Common myeloid progenitor, CD34-positive (primary cell): ENCODE results near the gene SERINC5.
A peak's percentile ranks its signal among the peaks of the same experiment; 100 is the strongest.

Experiments used
- CTCF ChIA-PET: fragments of 350-600 bp; sonication (Branson Sonifier 250); formaldehyde crosslinking; loops from one replicate; lab custom pipeline; 2021; ENCODE audit warnings: antibody characterized with exemption; lab: Charles Lee
- POLR2A ChIA-PET: fragments of 350-600 bp; sonication (Branson Sonifier 250); formaldehyde crosslinking; loops from one replicate; lab custom pipeline; 2021; ENCODE audit warnings: antibody characterized with exemption; lab: Charles Lee
- DNase-seq, 3 donors: peaks; one replicate each; pipeline versions ENCODE4 v3.0.0 to v3.0.0-alpha.2; 2013
- H3K27ac ChIP-seq, 2 experiments: 1 replicate in 1 of 2; 2 replicates in 1 of 2; pipeline ENCODE4 v1.7.0; 2013; ENCODE audit warnings: inconsistent platforms in 2 of 2, low read length in 2 of 2, mild to moderate bottlenecking in 2 of 2, low read depth in 1 of 2, moderate library complexity in 1 of 2; ENCODE audit not compliant: severe bottlenecking in 2 of 2, insufficient read depth in 1 of 2, poor library complexity in 1 of 2
- H3K27me3 ChIP-seq, 5 experiments: replicated peaks in 2 of 5; 1 replicate in 3 of 5; 2 replicates in 2 of 5; pipeline versions ENCODE4 v1.6.1 to v1.7.0; 2013; ENCODE audit warnings: low read length in 4 of 5, mild to moderate bottlenecking in 2 of 5, moderate library complexity in 2 of 5, inconsistent platforms in 1 of 5; ENCODE audit not compliant: insufficient read depth in 5 of 5, control insufficient read depth in 4 of 5
- H3K36me3 ChIP-seq, 4 experiments: 1 replicate in 2 of 4; 2 replicates in 2 of 4; pipeline versions ENCODE4 v1.6.1 to v1.7.0; 2013; ENCODE audit warnings: low read length in 3 of 4, control low read depth in 1 of 4, mild to moderate bottlenecking in 1 of 4; ENCODE audit not compliant: control insufficient read depth in 4 of 4, insufficient read depth in 4 of 4
- H3K4me1 ChIP-seq, 4 experiments: 1 replicate in 3 of 4; 2 replicates in 1 of 4; pipeline versions ENCODE4 v1.6.1 to v1.7.1; 2013; ENCODE audit warnings: low read length in 3 of 4, mild to moderate bottlenecking in 3 of 4, control low read depth in 1 of 4, inconsistent platforms in 1 of 4, moderate library complexity in 1 of 4; ENCODE audit not compliant: control insufficient read depth in 4 of 4, insufficient read depth in 4 of 4; ENCODE audit errors: control extremely low read depth in 1 of 4
- H3K4me3 ChIP-seq, 7 experiments: 1 replicate in 4 of 7; 2 replicates in 3 of 7; pipeline versions ENCODE4 v1.5.1 to v1.7.0; 2013; ENCODE audit warnings: mild to moderate bottlenecking in 7 of 7, low read length in 6 of 7, moderate library complexity in 6 of 7, inconsistent platforms in 2 of 7, low read depth in 2 of 7, control low read depth in 1 of 7; ENCODE audit not compliant: insufficient read depth in 4 of 7, control insufficient read depth in 1 of 7; ENCODE audit errors: extremely low read depth in 1 of 7
- H3K9me3 ChIP-seq, 5 experiments: 1 replicate in 4 of 5; 2 replicates in 1 of 5; pipeline versions ENCODE4 v1.6.1 to v1.7.1; 2013; ENCODE audit warnings: low read length in 4 of 5, mild to moderate bottlenecking in 2 of 5, inconsistent platforms in 1 of 5, low read depth in 1 of 5, moderate library complexity in 1 of 5; ENCODE audit not compliant: control insufficient read depth in 4 of 5, insufficient read depth in 2 of 5; ENCODE audit errors: control extremely low read depth in 1 of 5
- WGBS: methylation state at CpG from one replicate; pipeline ENCODE4 v1.1.5; 2013; ENCODE audit not compliant: insufficient coverage; 5-methylcytosine and 5-hydroxymethylcytosine counted together

Gene SERINC5

GRCh38 chr5:80082731-80083100 is 173.1 kb downstream of the SERINC5 start:
- Histone ChIP-seq H3K36me3 (no peaks in the 10 kb centered on the region), H3K27ac (no peak overlapping the region), H3K4me1 (peaks cover 0 to 8% (median 5%) of the 10 kb centered on the region in 4 experiments), H3K4me3 (peak overlapping the region in 4 of 7 experiments; percentile 11 to 74 (median 50)), H3K9me3 (no peaks in the 10 kb centered on the region), H3K27me3 (no peaks in the 10 kb centered on the region)
- POLR2A ChIA-PET, result no interaction called here
- CTCF ChIA-PET, result interaction anchor here (0.6 to 2.6 kb wide), 16 partner anchors 10 to 1061 kb away, joined by 3 to 14 read pairs (median 4); no protein-coding TSS in a partner anchor
- DNase-seq, result peak; percentile 55 to 82 (median 78)
- WGBS, result 4% methylated on average over 16 of the region's 16 CpGs

GRCh38 chr5:80082281-80082680 is 173.6 kb downstream of the SERINC5 start:
- no peaks in the 10 kb centered on the region for H3K27me3 ChIP-seq
- no peaks in the 10 kb centered on the region for H3K36me3 ChIP-seq
- POLR2A ChIA-PET, result no interaction called here

GRCh38 chr5:80078921-80079320 is 176.9 kb downstream of the SERINC5 start:
- Histone ChIP-seq H3K4me3 (no peak overlapping the region), H3K36me3 (no peaks in the 10 kb centered on the region), H3K27me3 (no peaks in the 10 kb centered on the region), H3K27ac (no peak overlapping the region), H3K9me3 (no peaks in the 10 kb centered on the region), H3K4me1 (peaks cover 0 to 8% (median 5%) of the 10 kb centered on the region in 4 experiments)
- peak in 2 of 3 donors; percentile 23 to 48 for DNase-seq
- CTCF ChIA-PET, result interaction anchor here (0.8 kb wide), 1 partner anchor 231 kb away, joined by 3 read pairs; no protein-coding TSS in a partner anchor
- POLR2A ChIA-PET, result interaction anchor here (0.5 kb wide), 1 partner anchor 15 kb away, joined by 3 read pairs; no protein-coding TSS in a partner anchor
- WGBS, result 83% methylated on average over 2 of the region's 4 CpGs

More at GRCh38 chr5:80082281-80082680, 173.6 kb downstream of the SERINC5 start:
- no peak overlapping the region for H3K27ac ChIP-seq
- peaks cover 0 to 8% (median 5%) of the 10 kb centered on the region in 4 experiments for H3K4me1 ChIP-seq
- 98% methylated on average over 15 of the region's 15 CpGs for WGBS
- peak overlapping the region in 3 of 7 experiments; percentile 16 to 74 (median 62) for H3K4me3 ChIP-seq
- DNase-seq, result no peak
- CTCF ChIA-PET, result no interaction called here
- H3K9me3 ChIP-seq, result no peaks in the 10 kb centered on the region

GRCh38 chr5:80077051-80077714 is 178.7 kb downstream of the SERINC5 start:
- POLR2A ChIA-PET, result no interaction called here
- DNase-seq, result no peak
- 100% methylated on average over 1 of the region's 3 CpGs for WGBS
- H3K9me3 ChIP-seq, result no peaks in the 10 kb centered on the region
- H3K27ac ChIP-seq, result no peak overlapping the region
- H3K36me3 ChIP-seq, result no peaks in the 10 kb centered on the region
- CTCF ChIA-PET, result no interaction called here
- H3K27me3 ChIP-seq, result no peaks in the 10 kb centered on the region
- no peak overlapping the region for H3K4me3 ChIP-seq
- H3K4me1 ChIP-seq, result no peaks in the 10 kb centered on the region

- DNase-seq, result no peak
- Histone ChIP-seq H3K4me1 (no peaks in the 10 kb centered on the region), H3K9me3 (no peaks in the 10 kb centered on the region), H3K36me3 (no peaks in the 10 kb centered on the region), H3K27me3 (peaks cover 0 to 2% (median 0%) of the 10 kb centered on the region in 5 experiments), H3K4me3 (no peak overlapping the region), H3K27ac (no peak overlapping the region)
- WGBS, result 100% methylated on average over 5 of the region's 10 CpGs
- POLR2A ChIA-PET, result no interaction called here
- CTCF ChIA-PET, result no interaction called here
These were observed 179.5 kb downstream of the SERINC5 start for GRCh38 chr5:80076131-80077050.

- WGBS, result 100% methylated on average over 8 of the region's 10 CpGs
- H3K27ac ChIP-seq, result no peak overlapping the region
- DNase-seq, result no peak
- H3K36me3 ChIP-seq, result no peaks in the 10 kb centered on the region
- CTCF ChIA-PET, result interaction anchor here (0.6 to 1.4 kb wide), 2 partner anchors 11 to 156 kb away, joined by 3 to 4 read pairs; no protein-coding TSS in a partner anchor
- H3K4me3 ChIP-seq, result no peak overlapping the region
- peaks cover 0 to 2% (median 0%) of the 10 kb centered on the region in 5 experiments for H3K27me3 ChIP-seq
- H3K4me1 ChIP-seq, result peaks cover 0 to 11% (median 1%) of the 10 kb centered on the region in 4 experiments
- no peaks in the 10 kb centered on the region for H3K9me3 ChIP-seq
- POLR2A ChIA-PET, result no interaction called here
These were observed 183.5 kb downstream of the SERINC5 start for GRCh38 chr5:80072103-80073073.
